HEK293 (cell line): ENCODE data around the gene RABGEF1.

Experiments
- HOXD13 ChIP-seq: sonication (generic); formaldehyde crosslinking; IDR thresholded peaks from 2 replicates; pipeline ENCODE4 v1.8.0; 2022; ENCODE audit warnings: missing genetic modification reagents, borderline replicate concordance
- IKZF3 ChIP-seq: fragments of 450-650 bp; IDR thresholded peaks from 2 replicates; pipeline ENCODE4 v1.5.0; 2018; ENCODE audit warnings: missing biosample characterization, mild to moderate bottlenecking, missing genetic modification characterization, moderate library complexity
- KLF10 ChIP-seq: fragments of 450-650 bp; IDR thresholded peaks from 2 replicates; pipeline ENCODE4 v1.5.1; 2018; ENCODE audit warnings: missing biosample characterization, mild to moderate bottlenecking, missing genetic modification characterization
- MYNN ChIP-seq: fragments of 450-650 bp; formaldehyde crosslinking; IDR thresholded peaks from 2 replicates; pipeline ENCODE4 v1.5.1; 2016; ENCODE audit warnings: missing biosample characterization, missing genetic modification characterization, borderline replicate concordance
- SP7 ChIP-seq: fragments of 450-650 bp; formaldehyde crosslinking; IDR thresholded peaks from 2 replicates; pipeline ENCODE4 v1.5.1; 2016; ENCODE audit warnings: missing biosample characterization, missing genetic modification characterization
- YY1 ChIP-seq: fragments of 450-650 bp; formaldehyde crosslinking; IDR thresholded peaks from 2 replicates; pipeline ENCODE4 v1.5.1; 2018; ENCODE audit warnings: missing biosample characterization, missing genetic modification characterization
- YY2 ChIP-seq: fragments of 450-650 bp; formaldehyde crosslinking; IDR thresholded peaks from 2 replicates; pipeline ENCODE4 v1.5.1; 2016; ENCODE audit warnings: missing biosample characterization, missing genetic modification characterization
- ZBTB21 ChIP-seq: fragments of 450-650 bp; formaldehyde crosslinking; IDR thresholded peaks from 2 replicates; pipeline ENCODE4 v1.5.1; 2017; ENCODE audit warnings: missing biosample characterization, missing genetic modification characterization
- ZIC2 ChIP-seq: fragments of 450-650 bp; formaldehyde crosslinking; IDR thresholded peaks from 2 replicates; pipeline ENCODE4 v1.5.1; 2016; ENCODE audit warnings: missing biosample characterization, missing genetic modification characterization
- ZNF146 ChIP-seq: fragments of 450-650 bp; formaldehyde crosslinking; IDR thresholded peaks from 2 replicates; pipeline ENCODE4 v1.5.1; 2016; ENCODE audit warnings: missing biosample characterization, missing genetic modification characterization
- ZNF23 ChIP-seq: fragments of 450-650 bp; formaldehyde crosslinking; IDR thresholded peaks from 2 replicates; pipeline ENCODE4 v1.5.1; 2016; ENCODE audit warnings: missing biosample characterization, missing genetic modification characterization, borderline replicate concordance
- ZNF239 ChIP-seq: fragments of 450-650 bp; formaldehyde crosslinking; IDR thresholded peaks from 2 replicates; pipeline ENCODE4 v1.5.1; 2016; ENCODE audit warnings: missing biosample characterization, missing genetic modification characterization
- ZNF274 ChIP-seq, 2 experiments: fragments of 200-500 bp in 1 of 2; fragments of 450-650 bp in 1 of 2; sonication (Bioruptor generic) in 1 of 2; formaldehyde crosslinking in 1 of 2; IDR thresholded peaks; 2 replicates each; pipeline versions ENCODE4 v1.5.1 to v1.6.1; 2014 to 2016; ENCODE audit warnings: borderline replicate concordance in 1 of 2, inconsistent platforms in 1 of 2, low read length in 1 of 2, missing biosample characterization in 1 of 2, missing genetic modification characterization in 1 of 2
- ZNF292 ChIP-seq: fragments of 450-650 bp; formaldehyde crosslinking; IDR thresholded peaks from 2 replicates; pipeline ENCODE4 v1.5.1; 2016; ENCODE audit warnings: low read depth, missing biosample characterization, missing genetic modification characterization, borderline replicate concordance
- ZNF302 ChIP-seq: fragments of 450-650 bp; formaldehyde crosslinking; IDR thresholded peaks from 2 replicates; pipeline ENCODE4 v1.5.1; 2016; ENCODE audit warnings: missing biosample characterization, missing genetic modification characterization, low read depth
- ZNF341 ChIP-seq: fragments of 450-650 bp; formaldehyde crosslinking; IDR thresholded peaks from 2 replicates; pipeline ENCODE4; 2016; ENCODE audit warnings: low read depth, missing biosample characterization, missing genetic modification characterization
- ZNF621 ChIP-seq: fragments of 450-650 bp; formaldehyde crosslinking; IDR thresholded peaks from 2 replicates; pipeline ENCODE4 v1.5.1; 2017; ENCODE audit warnings: missing biosample characterization, missing genetic modification characterization
- ZNF658 ChIP-seq: fragments of 450-650 bp; formaldehyde crosslinking; IDR thresholded peaks from 2 replicates; pipeline ENCODE4; 2016; ENCODE audit warnings: missing biosample characterization, missing genetic modification characterization
- TF ChIP-seq, protein P1 (sequence below): fragments of 450-650 bp; formaldehyde crosslinking; IDR thresholded peaks from 2 replicates; pipeline ENCODE4 v1.5.1; 2017; ENCODE audit warnings: missing biosample characterization, missing genetic modification characterization
- TF ChIP-seq, protein P2 (sequence below): fragments of 450-650 bp; formaldehyde crosslinking; IDR thresholded peaks from 2 replicates; pipeline ENCODE4 v1.5.1; 2016; ENCODE audit warnings: missing biosample characterization, missing genetic modification characterization, low read depth
- TF ChIP-seq, protein P3 (sequence below): fragments of 450-650 bp; formaldehyde crosslinking; IDR thresholded peaks from 2 replicates; pipeline ENCODE4 v1.5.1; 2016; ENCODE audit warnings: missing biosample characterization, missing genetic modification characterization
- TF ChIP-seq, protein P4 (sequence below): fragments of 450-650 bp; formaldehyde crosslinking; IDR thresholded peaks from 2 replicates; pipeline ENCODE4 v1.5.1; 2016; ENCODE audit warnings: missing biosample characterization, missing genetic modification characterization
- TF ChIP-seq, protein P5 (sequence below): fragments of 450-650 bp; IDR thresholded peaks from 2 replicates; pipeline ENCODE4 v1.5.1; 2018; ENCODE audit warnings: missing biosample characterization, mild to moderate bottlenecking, missing genetic modification characterization
- TF ChIP-seq, protein P6 (sequence below): fragments of 450-650 bp; formaldehyde crosslinking; IDR thresholded peaks from 2 replicates; pipeline ENCODE4 v1.5.0; 2017; ENCODE audit warnings: missing biosample characterization, missing genetic modification characterization, borderline replicate concordance
- TF ChIP-seq, protein P7 (sequence below): fragments of 450-650 bp; formaldehyde crosslinking; IDR thresholded peaks from 2 replicates; pipeline ENCODE4 v1.5.1; 2016; ENCODE audit warnings: missing biosample characterization, missing genetic modification characterization, low read depth

Gene RABGEF1

DNA sequence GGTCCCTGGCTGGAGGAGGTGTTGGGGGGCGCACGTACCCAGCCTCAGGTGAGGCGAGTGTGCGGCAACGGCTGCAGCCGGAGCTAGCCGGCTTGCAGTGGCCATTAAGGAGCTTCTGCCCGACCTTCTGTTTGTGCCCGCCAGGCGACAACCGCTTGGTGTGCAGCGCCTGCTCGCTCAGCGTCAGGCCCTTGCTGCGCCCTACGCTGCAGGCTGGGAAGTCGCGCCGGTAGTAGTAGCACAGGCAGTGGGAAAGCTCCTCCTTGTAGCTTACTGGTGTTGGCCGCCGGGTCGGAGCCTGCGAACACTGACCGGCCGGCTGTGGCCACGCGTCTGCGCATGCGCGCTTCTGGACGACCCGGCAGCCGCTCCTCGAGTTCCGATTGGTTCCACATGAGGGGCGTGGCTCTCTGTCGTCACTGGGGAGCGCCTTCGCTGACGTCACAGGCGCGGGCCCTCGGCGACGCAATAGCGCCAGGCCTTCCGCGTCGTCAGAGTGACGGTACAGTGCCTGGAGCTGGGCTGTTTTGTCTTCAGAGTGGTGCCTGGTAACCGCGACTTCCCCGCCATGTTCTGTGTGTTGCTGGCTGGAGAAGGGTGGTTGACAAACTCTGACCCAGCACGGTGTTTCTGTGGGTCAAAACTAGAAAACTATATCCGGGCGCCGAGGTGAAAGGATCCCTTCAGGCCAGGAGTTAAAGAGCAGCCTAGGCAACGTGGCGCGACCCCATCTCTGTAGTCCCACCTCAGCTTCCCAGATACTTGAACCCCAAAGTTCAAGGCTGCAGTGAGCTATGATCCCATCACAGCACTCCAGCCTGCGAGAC lies 104.2 kb downstream of the RABGEF1 start (continued):
- TF ChIP-seq, protein P1, sequence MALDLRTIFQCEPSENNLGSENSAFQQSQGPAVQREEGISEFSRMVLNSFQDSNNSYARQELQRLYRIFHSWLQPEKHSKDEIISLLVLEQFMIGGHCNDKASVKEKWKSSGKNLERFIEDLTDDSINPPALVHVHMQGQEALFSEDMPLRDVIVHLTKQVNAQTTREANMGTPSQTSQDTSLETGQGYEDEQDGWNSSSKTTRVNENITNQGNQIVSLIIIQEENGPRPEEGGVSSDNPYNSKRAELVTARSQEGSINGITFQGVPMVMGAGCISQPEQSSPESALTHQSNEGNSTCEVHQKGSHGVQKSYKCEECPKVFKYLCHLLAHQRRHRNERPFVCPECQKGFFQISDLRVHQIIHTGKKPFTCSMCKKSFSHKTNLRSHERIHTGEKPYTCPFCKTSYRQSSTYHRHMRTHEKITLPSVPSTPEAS: no peak
- TF ChIP-seq ZBTB21 (tag by site-specific recombination) (peak; percentile 100), IKZF3 (tag by site-specific recombination) (no peak), SP7 (tag by site-specific recombination) (peak; percentile 49; the same call in 1 of the 2 replicates), ZNF23 (tag by site-specific recombination) (no peak), ZNF239 (tag by site-specific recombination) (no peak), YY1 (tag by site-specific recombination) (0 out of 2 replicates have a peak, but pooled peaks have one; percentile 14), YY2 (tag by site-specific recombination) (no peak), ZNF621 (tag by site-specific recombination) (no peak), ZNF302 (no peak), ZIC2 (tag by site-specific recombination) (no peak), KLF10 (tag by site-specific recombination) (peak; percentile 99), ZNF274 (IDR thresholded peaks at IDR 0.05; ENCODE audit: low read length) (no peak), ZNF274 (tag by site-specific recombination; IDR thresholded peaks at IDR 0.05; ENCODE audit: borderline replicate concordance) (no peak), ZNF292 (no peak), ZNF341 (tag by site-specific recombination) (0 out of 2 replicates have a peak, but pooled peaks have one; percentile 9), ZNF658 (tag by site-specific recombination) (no peak), HOXD13 (no peak), MYNN (tag by site-specific recombination) (no peak), ZNF146 (tag by site-specific recombination) (no peak)
- TF ChIP-seq, protein P2, sequence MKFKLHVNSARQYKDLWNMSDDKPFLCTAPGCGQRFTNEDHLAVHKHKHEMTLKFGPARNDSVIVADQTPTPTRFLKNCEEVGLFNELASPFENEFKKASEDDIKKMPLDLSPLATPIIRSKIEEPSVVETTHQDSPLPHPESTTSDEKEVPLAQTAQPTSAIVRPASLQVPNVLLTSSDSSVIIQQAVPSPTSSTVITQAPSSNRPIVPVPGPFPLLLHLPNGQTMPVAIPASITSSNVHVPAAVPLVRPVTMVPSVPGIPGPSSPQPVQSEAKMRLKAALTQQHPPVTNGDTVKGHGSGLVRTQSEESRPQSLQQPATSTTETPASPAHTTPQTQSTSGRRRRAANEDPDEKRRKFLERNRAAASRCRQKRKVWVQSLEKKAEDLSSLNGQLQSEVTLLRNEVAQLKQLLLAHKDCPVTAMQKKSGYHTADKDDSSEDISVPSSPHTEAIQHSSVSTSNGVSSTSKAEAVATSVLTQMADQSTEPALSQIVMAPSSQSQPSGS (tag by site-specific recombination): peak; percentile 96
- TF ChIP-seq, protein P3, sequence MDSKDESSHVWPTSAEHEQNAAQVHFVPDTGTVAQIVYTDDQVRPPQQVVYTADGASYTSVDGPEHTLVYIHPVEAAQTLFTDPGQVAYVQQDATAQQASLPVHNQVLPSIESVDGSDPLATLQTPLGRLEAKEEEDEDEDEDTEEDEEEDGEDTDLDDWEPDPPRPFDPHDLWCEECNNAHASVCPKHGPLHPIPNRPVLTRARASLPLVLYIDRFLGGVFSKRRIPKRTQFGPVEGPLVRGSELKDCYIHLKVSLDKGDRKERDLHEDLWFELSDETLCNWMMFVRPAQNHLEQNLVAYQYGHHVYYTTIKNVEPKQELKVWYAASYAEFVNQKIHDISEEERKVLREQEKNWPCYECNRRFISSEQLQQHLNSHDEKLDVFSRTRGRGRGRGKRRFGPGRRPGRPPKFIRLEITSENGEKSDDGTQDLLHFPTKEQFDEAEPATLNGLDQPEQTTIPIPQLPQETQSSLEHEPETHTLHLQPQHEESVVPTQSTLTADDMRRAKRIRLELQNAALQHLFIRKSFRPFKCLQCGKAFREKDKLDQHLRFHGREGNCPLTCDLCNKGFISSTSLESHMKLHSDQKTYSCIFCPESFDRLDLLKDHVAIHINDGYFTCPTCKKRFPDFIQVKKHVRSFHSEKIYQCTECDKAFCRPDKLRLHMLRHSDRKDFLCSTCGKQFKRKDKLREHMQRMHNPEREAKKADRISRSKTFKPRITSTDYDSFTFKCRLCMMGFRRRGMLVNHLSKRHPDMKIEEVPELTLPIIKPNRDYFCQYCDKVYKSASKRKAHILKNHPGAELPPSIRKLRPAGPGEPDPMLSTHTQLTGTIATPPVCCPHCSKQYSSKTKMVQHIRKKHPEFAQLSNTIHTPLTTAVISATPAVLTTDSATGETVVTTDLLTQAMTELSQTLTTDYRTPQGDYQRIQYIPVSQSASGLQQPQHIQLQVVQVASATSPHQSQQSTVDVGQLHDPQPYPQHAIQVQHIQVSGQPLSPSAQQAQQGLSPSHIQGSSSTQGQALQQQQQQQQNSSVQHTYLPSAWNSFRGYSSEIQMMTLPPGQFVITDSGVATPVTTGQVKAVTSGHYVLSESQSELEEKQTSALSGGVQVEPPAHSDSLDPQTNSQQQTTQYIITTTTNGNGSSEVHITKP (tag by site-specific recombination): no peak
- TF ChIP-seq, protein P4, sequence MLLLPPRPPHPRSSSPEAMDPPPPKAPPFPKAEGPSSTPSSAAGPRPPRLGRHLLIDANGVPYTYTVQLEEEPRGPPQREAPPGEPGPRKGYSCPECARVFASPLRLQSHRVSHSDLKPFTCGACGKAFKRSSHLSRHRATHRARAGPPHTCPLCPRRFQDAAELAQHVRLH (tag by site-specific recombination): no peak
- TF ChIP-seq, protein P5, sequence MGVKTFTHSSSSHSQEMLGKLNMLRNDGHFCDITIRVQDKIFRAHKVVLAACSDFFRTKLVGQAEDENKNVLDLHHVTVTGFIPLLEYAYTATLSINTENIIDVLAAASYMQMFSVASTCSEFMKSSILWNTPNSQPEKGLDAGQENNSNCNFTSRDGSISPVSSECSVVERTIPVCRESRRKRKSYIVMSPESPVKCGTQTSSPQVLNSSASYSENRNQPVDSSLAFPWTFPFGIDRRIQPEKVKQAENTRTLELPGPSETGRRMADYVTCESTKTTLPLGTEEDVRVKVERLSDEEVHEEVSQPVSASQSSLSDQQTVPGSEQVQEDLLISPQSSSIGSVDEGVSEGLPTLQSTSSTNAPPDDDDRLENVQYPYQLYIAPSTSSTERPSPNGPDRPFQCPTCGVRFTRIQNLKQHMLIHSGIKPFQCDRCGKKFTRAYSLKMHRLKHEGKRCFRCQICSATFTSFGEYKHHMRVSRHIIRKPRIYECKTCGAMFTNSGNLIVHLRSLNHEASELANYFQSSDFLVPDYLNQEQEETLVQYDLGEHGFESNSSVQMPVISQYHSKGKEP: no peak
- TF ChIP-seq, protein P6, sequence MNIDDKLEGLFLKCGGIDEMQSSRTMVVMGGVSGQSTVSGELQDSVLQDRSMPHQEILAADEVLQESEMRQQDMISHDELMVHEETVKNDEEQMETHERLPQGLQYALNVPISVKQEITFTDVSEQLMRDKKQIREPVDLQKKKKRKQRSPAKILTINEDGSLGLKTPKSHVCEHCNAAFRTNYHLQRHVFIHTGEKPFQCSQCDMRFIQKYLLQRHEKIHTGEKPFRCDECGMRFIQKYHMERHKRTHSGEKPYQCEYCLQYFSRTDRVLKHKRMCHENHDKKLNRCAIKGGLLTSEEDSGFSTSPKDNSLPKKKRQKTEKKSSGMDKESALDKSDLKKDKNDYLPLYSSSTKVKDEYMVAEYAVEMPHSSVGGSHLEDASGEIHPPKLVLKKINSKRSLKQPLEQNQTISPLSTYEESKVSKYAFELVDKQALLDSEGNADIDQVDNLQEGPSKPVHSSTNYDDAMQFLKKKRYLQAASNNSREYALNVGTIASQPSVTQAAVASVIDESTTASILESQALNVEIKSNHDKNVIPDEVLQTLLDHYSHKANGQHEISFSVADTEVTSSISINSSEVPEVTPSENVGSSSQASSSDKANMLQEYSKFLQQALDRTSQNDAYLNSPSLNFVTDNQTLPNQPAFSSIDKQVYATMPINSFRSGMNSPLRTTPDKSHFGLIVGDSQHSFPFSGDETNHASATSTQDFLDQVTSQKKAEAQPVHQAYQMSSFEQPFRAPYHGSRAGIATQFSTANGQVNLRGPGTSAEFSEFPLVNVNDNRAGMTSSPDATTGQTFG: no peak
- TF ChIP-seq, protein P7, sequence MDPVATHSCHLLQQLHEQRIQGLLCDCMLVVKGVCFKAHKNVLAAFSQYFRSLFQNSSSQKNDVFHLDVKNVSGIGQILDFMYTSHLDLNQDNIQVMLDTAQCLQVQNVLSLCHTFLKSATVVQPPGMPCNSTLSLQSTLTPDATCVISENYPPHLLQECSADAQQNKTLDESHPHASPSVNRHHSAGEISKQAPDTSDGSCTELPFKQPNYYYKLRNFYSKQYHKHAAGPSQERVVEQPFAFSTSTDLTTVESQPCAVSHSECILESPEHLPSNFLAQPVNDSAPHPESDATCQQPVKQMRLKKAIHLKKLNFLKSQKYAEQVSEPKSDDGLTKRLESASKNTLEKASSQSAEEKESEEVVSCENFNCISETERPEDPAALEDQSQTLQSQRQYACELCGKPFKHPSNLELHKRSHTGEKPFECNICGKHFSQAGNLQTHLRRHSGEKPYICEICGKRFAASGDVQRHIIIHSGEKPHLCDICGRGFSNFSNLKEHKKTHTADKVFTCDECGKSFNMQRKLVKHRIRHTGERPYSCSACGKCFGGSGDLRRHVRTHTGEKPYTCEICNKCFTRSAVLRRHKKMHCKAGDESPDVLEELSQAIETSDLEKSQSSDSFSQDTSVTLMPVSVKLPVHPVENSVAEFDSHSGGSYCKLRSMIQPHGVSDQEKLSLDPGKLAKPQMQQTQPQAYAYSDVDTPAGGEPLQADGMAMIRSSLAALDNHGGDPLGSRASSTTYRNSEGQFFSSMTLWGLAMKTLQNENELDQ (tag by site-specific recombination): no peak
